GM19035 (cell line): ENCODE data around the gene STUM.
A peak's percentile ranks its signal among the peaks of the same experiment; 100 is the strongest.

Experiments used
- ATAC-seq: cut with Tn5 transposase; IDR thresholded peaks from one replicate; pipeline ENCODE4 v1.9.1; 2021; ENCODE audit not compliant: unreplicated experiment

Gene STUM

DNA sequence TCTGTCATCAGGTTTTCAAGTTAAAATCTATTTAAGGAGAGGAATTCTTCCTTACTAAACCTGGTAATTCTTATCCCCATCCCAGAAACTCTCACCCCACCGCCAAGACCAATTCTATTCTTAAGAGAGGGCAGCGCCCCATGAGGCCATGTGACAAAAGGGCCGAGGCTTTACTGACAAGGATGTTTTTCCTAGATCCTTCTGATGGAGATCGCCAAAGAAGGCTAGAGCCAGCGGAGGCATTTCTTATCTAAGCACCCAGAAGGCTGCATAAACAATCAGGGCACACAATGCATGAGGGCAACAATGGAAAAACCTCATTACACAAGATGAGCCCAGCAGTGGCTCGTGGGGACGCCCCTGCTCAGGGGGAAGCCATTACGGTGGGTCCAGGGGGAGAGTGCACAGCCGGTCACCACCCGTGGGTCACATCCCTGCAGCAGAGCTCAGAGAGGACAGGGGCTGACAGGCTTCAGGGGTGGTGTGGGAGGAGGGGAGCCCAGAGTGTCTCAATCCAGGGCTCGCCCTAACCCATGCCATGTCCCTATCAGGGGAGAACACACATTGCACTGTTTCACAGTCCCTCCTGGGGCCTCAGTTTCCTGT, 101.8 kb downstream of the STUM start:
- ATAC-seq: no peak

DNA sequence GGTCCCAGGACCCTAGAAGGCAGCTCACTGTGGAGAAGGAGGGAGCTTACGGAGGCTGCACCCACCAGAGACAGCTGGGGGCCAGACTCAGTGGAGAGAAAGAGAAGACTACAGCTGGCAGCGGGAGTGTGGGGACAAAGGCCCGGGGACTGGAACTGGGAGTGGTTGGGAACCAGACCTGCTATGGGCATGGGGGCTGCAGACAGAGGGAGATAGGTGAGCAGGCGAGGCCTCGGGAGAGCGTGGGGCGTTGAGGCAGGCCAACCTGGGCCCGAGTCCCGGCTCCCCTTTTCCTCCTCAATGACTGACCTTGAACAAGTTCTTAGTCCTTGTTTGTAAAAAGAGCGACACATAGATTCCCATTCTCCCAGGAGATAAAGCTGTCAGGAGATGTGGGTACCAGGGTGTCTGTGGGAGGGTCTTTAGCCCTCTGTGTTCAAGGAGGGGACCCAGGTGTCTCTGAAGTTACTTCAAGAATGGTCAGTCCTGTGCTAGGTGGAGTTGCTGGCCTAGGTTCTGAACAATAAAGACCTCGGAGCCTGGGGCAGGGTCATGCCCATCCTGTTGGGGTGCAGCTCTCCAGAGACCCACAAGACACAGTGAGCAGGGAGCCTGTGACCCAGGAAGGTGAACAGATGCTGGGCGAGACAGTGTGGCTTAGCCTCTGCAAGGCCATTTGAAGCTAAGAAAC, 102.6 kb downstream of the STUM start:
- no peak for ATAC-seq

DNA sequence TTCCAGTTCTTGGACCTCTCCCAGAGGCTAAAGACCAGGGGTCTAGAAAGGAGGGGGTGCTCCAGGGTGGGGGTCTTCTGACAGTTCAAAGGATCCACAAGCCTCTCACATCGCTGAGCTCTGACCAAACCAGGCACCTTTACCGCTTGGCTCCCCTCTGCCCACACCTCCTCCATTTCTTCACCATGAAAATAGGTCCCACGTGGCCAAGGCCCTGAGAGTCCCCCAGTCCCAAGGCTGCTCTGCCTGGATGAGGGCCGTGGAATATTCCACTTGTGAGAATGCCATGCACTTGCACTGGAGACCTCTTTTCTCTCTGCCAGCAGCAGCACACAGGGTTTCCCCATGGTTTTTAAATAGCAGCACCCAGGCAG, 103.2 kb downstream of the STUM start:
- ATAC-seq: no peak

DNA sequence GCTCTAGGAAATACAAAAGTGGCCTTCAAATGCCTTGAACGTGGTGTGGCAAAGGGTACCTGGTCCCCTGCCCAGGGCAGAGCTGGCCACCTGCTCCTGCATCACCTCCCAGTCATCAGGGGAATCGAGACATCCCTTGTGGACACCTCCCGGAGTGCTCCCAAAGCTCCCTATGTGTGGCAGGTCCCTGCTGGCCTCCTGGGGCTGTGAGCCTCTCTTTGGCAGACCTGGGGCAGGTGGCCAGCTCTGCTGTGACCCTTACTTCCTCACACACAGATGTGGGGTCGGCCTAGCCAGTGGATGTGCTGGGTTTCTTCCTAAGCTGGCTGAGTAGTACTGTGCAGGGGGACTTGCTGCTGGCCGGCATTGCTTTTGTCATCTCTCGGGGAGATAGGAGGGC, 104.0 kb downstream of the STUM start:
- ATAC-seq: no peak

DNA sequence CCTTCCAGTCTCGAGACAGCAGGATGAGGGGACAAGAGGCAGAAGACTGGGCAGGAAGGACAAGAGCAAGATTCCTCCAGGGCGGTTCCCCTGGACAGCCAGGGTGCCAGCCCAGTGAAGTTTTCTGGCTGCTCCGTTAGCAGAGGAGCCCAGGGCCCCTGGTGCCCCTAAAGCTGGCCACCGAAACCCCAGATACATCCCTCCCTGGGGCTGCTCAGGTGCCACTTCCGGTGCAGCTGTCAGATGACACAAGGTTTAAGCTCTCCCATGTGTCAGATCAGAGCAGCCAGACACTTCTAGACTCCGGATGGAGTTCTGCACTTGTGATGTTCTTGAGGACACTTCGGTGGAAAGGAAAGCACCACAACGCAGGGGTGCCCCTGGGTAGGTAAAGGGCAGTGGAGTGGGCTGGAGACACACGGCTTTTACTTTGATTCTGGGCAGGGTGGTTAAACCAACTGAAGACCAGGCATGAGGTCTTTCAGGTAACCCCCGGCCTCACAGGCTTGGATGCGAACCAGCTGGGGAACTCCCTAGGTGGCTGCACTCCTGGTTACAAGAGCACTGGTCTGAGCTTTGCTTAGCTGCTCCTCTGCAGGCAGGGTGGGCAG, 104.9 kb downstream of the STUM start:
- ATAC-seq: peak; percentile 71

DNA sequence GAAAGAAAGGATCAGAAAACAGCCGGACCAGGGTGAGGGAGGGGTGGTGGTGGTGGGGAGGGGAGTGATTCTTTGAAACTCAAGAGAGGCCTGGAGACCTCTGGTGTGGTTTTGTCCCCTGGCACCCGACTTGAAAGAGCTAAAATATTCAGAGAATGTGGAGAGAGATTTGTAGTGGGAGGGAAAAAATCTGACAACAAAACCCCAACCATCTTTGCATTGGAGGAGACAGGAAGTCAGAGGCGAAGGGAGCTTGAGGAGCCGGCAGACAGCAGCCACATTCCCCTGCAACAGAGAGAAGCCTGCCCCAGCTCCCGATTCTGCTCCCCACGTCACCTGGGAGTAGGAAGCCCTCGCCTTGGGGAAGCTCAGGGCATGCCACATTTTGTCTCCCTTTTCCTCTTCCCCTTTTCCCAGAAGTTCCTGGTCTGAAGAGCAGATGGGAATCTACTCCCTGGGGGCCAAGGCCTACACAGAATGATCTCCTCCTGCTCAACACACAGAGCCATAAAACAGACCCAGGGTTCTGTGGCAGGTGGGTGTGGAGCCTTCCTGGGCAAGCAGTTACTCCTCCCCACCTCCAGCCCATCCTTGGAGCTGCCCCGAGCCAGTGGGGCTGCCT, 105.6 kb downstream of the STUM start:
- peak; percentile 4 for ATAC-seq

DNA sequence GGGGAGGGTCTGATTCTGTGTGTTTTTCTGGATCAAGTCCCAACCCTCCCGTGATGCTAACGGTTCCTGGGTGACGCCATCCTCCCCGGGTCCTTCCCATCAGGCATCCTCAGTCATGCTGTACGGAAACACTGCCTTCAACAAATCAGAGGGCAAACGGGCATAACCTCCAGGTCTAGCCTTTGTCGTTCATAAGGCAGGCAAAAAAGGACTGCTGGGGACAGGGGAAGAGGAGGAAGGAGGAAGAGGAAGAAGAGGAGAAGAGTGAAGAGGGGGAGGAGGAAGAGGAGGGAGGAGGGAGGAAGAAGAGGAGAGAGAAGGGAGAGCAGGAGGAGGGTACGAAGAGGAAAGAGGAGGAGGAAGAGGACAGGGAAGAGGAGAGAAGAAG, 106.1 kb downstream of the STUM start:
- ATAC-seq: no peak

DNA sequence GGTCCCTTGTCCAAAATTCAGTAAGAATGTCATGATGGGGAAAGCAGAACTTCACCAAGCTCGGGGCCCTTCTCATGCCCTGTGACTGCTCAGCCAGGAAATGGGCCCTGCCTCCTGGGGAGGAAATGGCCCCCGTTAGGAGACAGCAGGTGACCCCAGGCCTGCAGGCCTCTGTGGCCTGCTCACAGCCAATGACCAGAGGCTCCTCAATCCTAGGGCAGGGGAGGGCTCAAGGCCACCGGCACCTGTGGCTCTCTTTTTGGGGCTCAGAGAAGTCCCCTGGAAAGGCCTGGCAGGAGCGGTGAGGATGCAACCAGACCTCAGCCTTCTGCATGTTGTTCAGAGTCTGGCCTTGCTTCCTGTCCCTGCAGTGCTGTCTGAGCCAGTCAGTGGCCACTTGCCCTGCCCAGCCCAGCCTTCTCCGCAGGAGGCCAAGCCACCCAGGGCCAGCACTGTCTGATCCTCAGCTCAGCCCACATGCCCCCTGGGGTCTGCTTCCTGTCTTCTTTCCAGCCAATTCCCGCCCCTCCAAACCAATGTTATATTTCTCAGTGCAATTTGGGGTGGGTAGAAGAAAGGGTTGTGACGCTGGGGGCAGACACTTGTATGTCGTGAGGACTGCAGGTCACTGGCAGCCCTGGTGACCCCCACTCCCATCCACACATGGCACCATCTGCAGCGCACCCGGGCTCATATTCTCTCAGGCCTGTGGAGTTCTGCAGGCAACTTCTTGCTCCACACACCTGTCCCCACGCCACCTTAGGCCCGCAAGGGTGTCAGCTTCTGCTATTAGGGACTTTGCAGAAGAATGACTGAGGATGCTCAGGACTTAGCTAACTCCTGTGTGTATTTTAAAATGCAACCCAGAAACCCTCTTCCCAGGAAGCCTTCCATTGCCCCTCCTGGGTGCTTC, 106.9 kb downstream of the STUM start:
- ATAC-seq: no peak

DNA sequence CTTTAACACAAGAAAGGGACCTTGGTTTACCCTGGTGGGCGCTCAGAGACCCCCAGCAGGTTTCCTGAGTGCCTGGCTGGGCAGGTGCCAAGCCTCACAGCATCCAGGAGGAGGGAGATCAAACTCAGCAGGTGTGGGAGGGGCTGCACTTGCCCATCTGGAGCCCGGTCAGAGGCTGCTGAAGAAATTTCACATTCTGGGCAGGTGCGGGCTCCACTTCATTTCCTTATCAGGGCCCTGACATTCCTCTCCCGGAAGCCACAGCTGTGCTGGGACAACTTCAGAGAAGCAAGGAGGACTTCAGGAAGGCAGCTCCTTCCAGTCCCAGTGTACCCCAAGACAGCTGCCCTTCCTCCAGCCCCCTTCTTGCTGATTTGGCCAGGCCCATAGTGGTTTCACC, 107.6 kb downstream of the STUM start:
- ATAC-seq: no peak

DNA sequence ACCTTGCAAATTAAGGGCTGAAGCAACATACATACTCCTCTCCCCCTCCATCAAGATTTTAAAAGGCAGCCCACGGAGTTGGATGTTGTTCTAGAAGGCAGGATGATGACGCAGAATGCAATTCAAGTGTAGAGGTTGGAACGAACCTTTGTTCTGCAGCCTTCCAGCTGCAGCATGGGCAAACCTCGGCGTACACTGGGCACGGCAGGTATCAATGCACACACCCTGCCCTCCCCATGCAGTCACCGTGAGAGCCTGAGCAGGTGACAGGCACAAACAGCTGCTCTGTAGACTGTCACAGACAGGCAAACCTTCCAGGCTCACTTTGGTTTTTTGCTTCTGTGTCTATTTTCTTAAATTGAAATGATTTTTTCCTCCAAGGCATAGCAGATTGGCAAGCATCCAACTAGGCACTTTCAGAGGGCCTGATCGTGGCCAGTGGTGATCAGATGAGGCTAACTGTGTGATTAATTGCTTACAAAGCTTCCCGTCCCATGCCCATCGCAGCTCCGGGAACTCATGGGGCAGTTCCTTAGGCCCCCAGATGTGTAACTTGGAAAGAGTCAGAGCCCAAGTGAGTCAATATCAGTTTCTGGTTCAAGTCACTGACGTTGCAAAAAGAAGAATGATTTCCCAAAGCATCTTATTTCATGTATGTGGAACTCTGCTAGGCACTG, 108.2 kb downstream of the STUM start:
- no peak for ATAC-seq

DNA sequence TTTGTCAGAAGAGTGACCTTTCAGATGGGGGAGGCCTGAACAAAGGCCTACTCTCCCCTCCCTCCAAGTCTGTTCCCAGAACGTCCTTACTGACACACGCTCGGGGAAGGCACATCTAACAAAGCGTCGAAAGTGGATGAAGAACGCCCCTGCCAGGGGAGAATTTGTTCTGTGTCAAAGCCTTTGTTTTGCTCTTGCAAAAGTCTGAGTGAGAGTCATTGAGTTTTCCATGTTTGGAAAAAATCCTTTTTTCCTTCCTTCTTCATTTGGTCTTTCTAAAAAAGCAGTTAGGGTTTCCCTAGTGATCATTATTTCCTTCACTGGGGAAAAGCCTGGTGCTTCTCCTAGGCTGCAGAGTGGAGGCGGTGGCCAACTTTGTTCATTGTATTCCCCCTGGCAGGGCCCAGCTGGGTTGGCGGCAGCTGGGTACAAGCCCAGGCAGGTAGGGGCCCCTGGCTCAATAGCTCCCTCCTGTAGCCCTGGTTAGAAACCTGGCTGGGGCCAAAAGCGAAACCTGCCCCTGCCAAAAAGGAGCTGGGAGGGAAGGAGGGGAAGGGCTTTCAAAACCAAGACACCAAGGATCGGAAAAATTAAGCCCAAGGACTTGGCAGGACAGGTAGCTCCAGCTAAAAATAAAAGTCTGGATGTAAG, 109.5 kb downstream of the STUM start:
- no peak for ATAC-seq

DNA sequence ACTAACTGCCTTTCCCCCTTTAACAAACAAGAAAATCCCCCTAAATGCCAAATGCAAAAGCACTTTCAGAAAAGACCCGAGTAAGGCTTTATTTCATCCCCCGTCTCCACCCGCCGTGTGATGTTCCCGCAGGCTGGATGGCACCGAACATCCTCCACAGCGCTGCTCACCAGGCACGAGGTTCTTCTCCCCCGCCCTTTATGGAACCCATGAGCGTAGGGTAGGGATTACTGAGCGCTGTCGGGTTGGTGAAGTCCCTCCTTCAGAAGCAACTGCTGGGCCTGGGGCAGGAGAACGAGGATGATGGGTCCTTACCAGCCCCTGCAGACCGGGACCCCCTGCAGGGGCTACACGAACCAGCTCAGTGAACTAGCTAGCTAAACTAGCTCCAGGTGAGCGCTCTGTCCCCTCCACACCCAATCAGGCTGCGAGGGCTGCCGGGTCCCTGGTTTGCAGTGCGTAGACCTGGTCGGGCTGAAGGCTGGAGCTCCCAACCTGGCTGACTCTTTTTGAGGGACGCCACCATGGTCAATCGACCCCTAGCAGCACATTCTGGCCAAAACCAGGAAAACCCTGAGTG, 110.1 kb downstream of the STUM start:
- no peak for ATAC-seq
